Esophagus muscularis mucosa (tissue), 4 donors: ENCODE data around the gene LCOR. TPM values are rescaled to one million over a fixed set of nuclear protein-coding genes. Genes with fewer than 3 reads are reported as not detected.

Experiments
- DNase-seq: peaks from one replicate; pipeline ENCODE4 v3.0.0-alpha.2; 2017; ENCODE audit errors: extremely low spot score
- H3K27ac ChIP-seq, 4 donors: fragments of 200-600 bp; sonication (generic); replicated peaks in 1 of 4; 1 replicate in 3 of 4; 2 replicates in 1 of 4; pipeline ENCODE4 v1.5.1; 2016 to 2019; ENCODE audit warnings: mild to moderate bottlenecking in 1 of 4
- H3K27me3 ChIP-seq, 4 donors: fragments of 200-600 bp; sonication (generic); one replicate each; pipeline versions ENCODE4 v1.5.1 to v1.6.0; 2016 to 2019
- H3K36me3 ChIP-seq, 4 donors: fragments of 200-600 bp; sonication (generic); one replicate each; pipeline ENCODE4 v1.5.1; 2016 to 2019
- H3K4me1 ChIP-seq, 4 donors: fragments of 200-600 bp; sonication (generic); one replicate each; pipeline ENCODE4 v1.5.1; 2016 to 2019
- H3K4me3 ChIP-seq, 4 donors: fragments of 200-600 bp; sonication (generic); 1 replicate in 2 of 4; 2 replicates in 2 of 4; pipeline ENCODE4 v1.5.1; 2016 to 2019; ENCODE audit warnings: mild to moderate bottlenecking in 4 of 4, moderate library complexity in 1 of 4
- H3K9me3 ChIP-seq, 4 donors: fragments of 200-600 bp; sonication (generic); 1 replicate in 3 of 4; 2 replicates in 1 of 4; pipeline ENCODE4 v1.5.1; 2016 to 2019
- CTCF ChIP-seq, 3 experiments: fragments of 200-600 bp in 2 of 3; fragments of 450-650 bp in 1 of 3; sonication (generic) in 2 of 3; IDR thresholded peaks; one replicate each; pipeline ENCODE4 v1.5.1; 2017 to 2019; ENCODE audit warnings: antibody characterized with exemption in 3 of 3, mild to moderate bottlenecking in 2 of 3, moderate library complexity in 1 of 3
- EP300 ChIP-seq: sonication (generic); formaldehyde crosslinking; IDR thresholded peaks from one replicate; pipeline ENCODE4 v1.6.1; 2017; ENCODE audit warnings: antibody characterized with exemption
- POLR2A ChIP-seq: fragments of 450-650 bp; IDR thresholded peaks from one replicate; pipeline ENCODE4 v1.6.1; 2017; ENCODE audit warnings: antibody characterized with exemption, moderate library complexity, mild to moderate bottlenecking, low read depth
- POLR2AphosphoS5 ChIP-seq, 2 donors: sonication (generic); formaldehyde crosslinking; IDR thresholded peaks; one replicate each; pipeline ENCODE4 v1.6.1; 2017; ENCODE audit warnings: antibody characterized with exemption in 2 of 2
- WGBS: methylation state at CpG from one replicate; pipeline ENCODE4 v1.1.5; 2018; 5-methylcytosine and 5-hydroxymethylcytosine counted together
- intact Hi-C: fragments of 100-400 bp; cut with DNase I; formaldehyde crosslinking; loops from one replicate; pipeline ENCODE4 v1.15.1; 2023
- total RNA-seq, 4 donors: library from RNA; depleted of rRNA; stranded (reverse); fragments of >200 nt; gene quantifications; one replicate each; pipeline versions ENCODE4 v1.1.0 to v1.2.1, GENCODE V29; 2016

Gene LCOR
- total RNA-seq, 4 donors from 2014 or later = 23.1 to 43.2 (median 29.4) TPM

- H3K27ac ChIP-seq = no peak overlapping the region
- 93% methylated on average over 12 of the region's 12 CpGs for WGBS
- intact Hi-C loops = no loop called here
- H3K27me3 ChIP-seq = no peaks in the 10 kb centered on the region
- H3K4me3 ChIP-seq = no peak overlapping the region
- no peak for DNase-seq
- peaks cover 24 to 37% (median 32%) of the 10 kb centered on the region in 4 donors for H3K4me1 ChIP-seq
- no peaks in the 10 kb centered on the region for H3K9me3 ChIP-seq
- H3K36me3 ChIP-seq = no peaks in the 10 kb centered on the region
- no peak for TF ChIP-seq CTCF (IDR thresholded peaks at IDR 0.05)
- TF ChIP-seq EP300 = no peak
- TF ChIP-seq POLR2A = no peak
Observed at GRCh38 chr10:97019213-97019844, 187.2 kb downstream of the LCOR start.

- H3K4me3 ChIP-seq = peak overlapping the region in 1 of 4 donors; percentile 19
- WGBS = 46% methylated on average over 16 of the region's 25 CpGs
- H3K9me3 ChIP-seq = no peaks in the 10 kb centered on the region
- peak overlapping the region; percentile 55 to 81 (median 77) for H3K27ac ChIP-seq
- DNase-seq = no peak
- H3K36me3 ChIP-seq = no peaks in the 10 kb centered on the region
- TF ChIP-seq CTCF (IDR thresholded peaks at IDR 0.05) (no peak), EP300 (no peak), POLR2AphosphoS5 (IDR thresholded peaks at IDR 0.05) (peak in 1 of 2 donors; percentile 71)
- no peaks in the 10 kb centered on the region for H3K27me3 ChIP-seq
- intact Hi-C loops = loop anchor here (10.0 kb wide), 2 partner anchors 186 to 646 kb away; partner anchors contain the start of gene LCOR
- H3K4me1 ChIP-seq = peaks cover 26 to 51% (median 44%) of the 10 kb centered on the region in 4 donors
Observed at GRCh38 chr10:97020452-97021400, 188.6 kb downstream of the LCOR start.

- intact Hi-C loops = loop anchor here (10.0 kb wide), 2 partner anchors 188 to 648 kb away; partner anchors contain the start of gene LCOR
- Histone ChIP-seq H3K4me3 (no peak overlapping the region), H3K4me1 (peaks cover 26 to 52% (median 44%) of the 10 kb centered on the region in 4 donors), H3K27me3 (no peaks in the 10 kb centered on the region), H3K36me3 (no peaks in the 10 kb centered on the region), H3K27ac (no peak overlapping the region), H3K9me3 (no peaks in the 10 kb centered on the region)
- WGBS = 93% methylated on average over 7 of the region's 7 CpGs
- no peak for DNase-seq
- TF ChIP-seq POLR2AphosphoS5 (IDR thresholded peaks at IDR 0.05) (no peak), POLR2A (no peak), EP300 (no peak)
Observed at GRCh38 chr10:97022616-97023015, 190.5 kb downstream of the LCOR start.

- Histone ChIP-seq H3K4me1 (peaks cover 26 to 52% (median 44%) of the 10 kb centered on the region in 4 donors), H3K27ac (peak overlapping the region; percentile 39 to 73 (median 63)), H3K36me3 (no peaks in the 10 kb centered on the region), H3K27me3 (no peaks in the 10 kb centered on the region), H3K9me3 (no peaks in the 10 kb centered on the region), H3K4me3 (no peak overlapping the region)
- WGBS = 70% methylated on average over 14 of the region's 14 CpGs
- intact Hi-C loops = loop anchor here (10.0 kb wide), 2 partner anchors 189 to 649 kb away; partner anchors contain the start of gene LCOR
- DNase-seq = no peak
- TF ChIP-seq POLR2A = no peak
- no peak for TF ChIP-seq POLR2AphosphoS5 (IDR thresholded peaks at IDR 0.05)
- no peak for TF ChIP-seq EP300
- no peak for TF ChIP-seq CTCF (IDR thresholded peaks at IDR 0.05)
Observed at GRCh38 chr10:97023401-97024167, 191.5 kb downstream of the LCOR start.
